HL-60 (cell line): ENCODE results near the gene ELMO1.

Experiments
- POLR2AphosphoS5 ChIP-seq: IDR thresholded peaks from 2 replicates; pipeline ENCODE4 v1.6.1; 2012; ENCODE audit warnings: low read depth
- SPI1 ChIP-seq: IDR thresholded peaks from 2 replicates; pipeline ENCODE4 v1.6.1; 2012; ENCODE audit warnings: low read depth, mild to moderate bottlenecking, borderline replicate concordance
- TF ChIP-seq, protein P1 (sequence below): IDR thresholded peaks from one replicate; pipeline ENCODE4 v1.5.1; 2011; ENCODE audit warnings: low read length, control low read depth, inconsistent platforms; ENCODE audit not compliant: insufficient read depth

GRCh38 chr7:36965625-36966024, 483.0 kb downstream of the ELMO1 start:
- TF ChIP-seq POLR2AphosphoS5 (no peak), SPI1 (no peak)
- TF ChIP-seq, protein P1, sequence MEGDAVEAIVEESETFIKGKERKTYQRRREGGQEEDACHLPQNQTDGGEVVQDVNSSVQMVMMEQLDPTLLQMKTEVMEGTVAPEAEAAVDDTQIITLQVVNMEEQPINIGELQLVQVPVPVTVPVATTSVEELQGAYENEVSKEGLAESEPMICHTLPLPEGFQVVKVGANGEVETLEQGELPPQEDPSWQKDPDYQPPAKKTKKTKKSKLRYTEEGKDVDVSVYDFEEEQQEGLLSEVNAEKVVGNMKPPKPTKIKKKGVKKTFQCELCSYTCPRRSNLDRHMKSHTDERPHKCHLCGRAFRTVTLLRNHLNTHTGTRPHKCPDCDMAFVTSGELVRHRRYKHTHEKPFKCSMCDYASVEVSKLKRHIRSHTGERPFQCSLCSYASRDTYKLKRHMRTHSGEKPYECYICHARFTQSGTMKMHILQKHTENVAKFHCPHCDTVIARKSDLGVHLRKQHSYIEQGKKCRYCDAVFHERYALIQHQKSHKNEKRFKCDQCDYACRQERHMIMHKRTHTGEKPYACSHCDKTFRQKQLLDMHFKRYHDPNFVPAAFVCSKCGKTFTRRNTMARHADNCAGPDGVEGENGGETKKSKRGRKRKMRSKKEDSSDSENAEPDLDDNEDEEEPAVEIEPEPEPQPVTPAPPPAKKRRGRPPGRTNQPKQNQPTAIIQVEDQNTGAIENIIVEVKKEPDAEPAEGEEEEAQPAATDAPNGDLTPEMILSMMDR: no peak
